PC-9 (cell line): Measurements from ENCODE around the gene UST.

Experiments
- EZH2 ChIP-seq: fragments of 200-600 bp; sonication (generic); IDR thresholded peaks from 2 replicates; pipeline ENCODE4 v1.8.0; 2017; ENCODE audit warnings: antibody characterized with exemption, low read depth
- TF ChIP-seq, protein P1 (sequence below): fragments of 200-600 bp; sonication (generic); conservative IDR thresholded peaks from 2 replicates; pipeline ENCODE4 v1.6.1; 2017; ENCODE audit warnings: mixed run types, antibody characterized with exemption, mild to moderate bottlenecking, moderate library complexity

- TF ChIP-seq, protein P1, sequence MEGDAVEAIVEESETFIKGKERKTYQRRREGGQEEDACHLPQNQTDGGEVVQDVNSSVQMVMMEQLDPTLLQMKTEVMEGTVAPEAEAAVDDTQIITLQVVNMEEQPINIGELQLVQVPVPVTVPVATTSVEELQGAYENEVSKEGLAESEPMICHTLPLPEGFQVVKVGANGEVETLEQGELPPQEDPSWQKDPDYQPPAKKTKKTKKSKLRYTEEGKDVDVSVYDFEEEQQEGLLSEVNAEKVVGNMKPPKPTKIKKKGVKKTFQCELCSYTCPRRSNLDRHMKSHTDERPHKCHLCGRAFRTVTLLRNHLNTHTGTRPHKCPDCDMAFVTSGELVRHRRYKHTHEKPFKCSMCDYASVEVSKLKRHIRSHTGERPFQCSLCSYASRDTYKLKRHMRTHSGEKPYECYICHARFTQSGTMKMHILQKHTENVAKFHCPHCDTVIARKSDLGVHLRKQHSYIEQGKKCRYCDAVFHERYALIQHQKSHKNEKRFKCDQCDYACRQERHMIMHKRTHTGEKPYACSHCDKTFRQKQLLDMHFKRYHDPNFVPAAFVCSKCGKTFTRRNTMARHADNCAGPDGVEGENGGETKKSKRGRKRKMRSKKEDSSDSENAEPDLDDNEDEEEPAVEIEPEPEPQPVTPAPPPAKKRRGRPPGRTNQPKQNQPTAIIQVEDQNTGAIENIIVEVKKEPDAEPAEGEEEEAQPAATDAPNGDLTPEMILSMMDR = no peak
- TF ChIP-seq EZH2 = no peak
Measured at GRCh38 chr6:148720897-148721296, 25.9 kb upstream of the UST start.
